HepG2 (cell line): ENCODE measurements around the gene OR7A5. TPM values are rescaled to one million over a fixed set of nuclear protein-coding genes. Genes with fewer than 3 reads are reported as not detected.

Source experiments
- ATAC-seq: fragments of 200-7000 bp; cut with Tn5 transposase; 3 replicates; pipeline ENCODE4 v1.9.1; 2020; ENCODE audit warnings: mild to moderate bottlenecking, moderate library complexity
- BruUV-seq: library from RNA; stranded (reverse); fragments of 400-500 nt; replicated peaks from 2 replicates; lab custom pipeline; 2021; lab: Mats Ljungman, UMichigan
- CTCF ChIA-PET: fragments of 300-600 bp; formaldehyde crosslinking; extraction: SDS; loops from one replicate; lab custom pipeline; 2021; ENCODE audit warnings: low total read pairs, inconsistent platforms, low intra/inter-chr PET ratio; lab: Yijun Ruan, JAX
- POLR2A ChIA-PET: fragments of 350-600 bp; sonication (Branson Sonifier 250); formaldehyde crosslinking; loops from one replicate; lab custom pipeline; 2020; ENCODE audit warnings: antibody characterized with exemption, inconsistent platforms; lab: Yijun Ruan, JAX
- DNase-seq: peaks from one replicate; pipeline ENCODE4 v3.0.0-alpha.2; 2015; ENCODE audit warnings: low spot score
- FAIRE-seq: peaks from 3 replicates; lab custom pipeline; 2011; peaks lifted over from hg19 to GRCh38; lab: Jason Lieb, UNC
- H2AFZ ChIP-seq: one replicate; pipeline ENCODE4 v1.6.1; 2011; ENCODE audit warnings: low read length, inconsistent platforms
- H3K27ac ChIP-seq: fragments of 300-600 bp; 3 replicates; pipeline ENCODE4 v1.8.0; 2011; ENCODE audit warnings: mixed run types, mild to moderate bottlenecking, mixed read lengths, low read length, inconsistent platforms; ENCODE audit not compliant: insufficient read depth; ENCODE audit errors: extremely low read length
- H3K27me3 ChIP-seq, 2 experiments: fragments of 200-600 bp in 1 of 2; 2 replicates in 1 of 2; 3 replicates in 1 of 2; pipeline versions ENCODE4 v1.6.0 to v1.8.0; 2011; ENCODE audit warnings: low read length in 2 of 2, mild to moderate bottlenecking in 2 of 2, moderate library complexity in 2 of 2, inconsistent platforms in 1 of 2; ENCODE audit not compliant: insufficient read depth in 2 of 2, control insufficient read depth in 1 of 2
- H3K36me3 ChIP-seq, 2 experiments: fragments of 200-600 bp in 1 of 2; replicated peaks in 1 of 2; 2 replicates in 1 of 2; 3 replicates in 1 of 2; pipeline versions ENCODE4 v1.5.1 to v1.8.0; 2011; ENCODE audit warnings: low read length in 2 of 2, inconsistent platforms in 1 of 2; ENCODE audit not compliant: insufficient read depth in 2 of 2, control insufficient read depth in 1 of 2
- H3K4me1 ChIP-seq: 2 replicates; pipeline ENCODE4 v1.5.1; 2012; ENCODE audit warnings: low read length, inconsistent platforms; ENCODE audit not compliant: insufficient read depth
- H3K4me2 ChIP-seq: 2 replicates; pipeline ENCODE4 v1.6.0; 2011; ENCODE audit warnings: low read depth, low read length, inconsistent platforms
- H3K4me3 ChIP-seq, 3 experiments: fragments of 200-600 bp in 1 of 3; sonication (generic), shearing (Covaris generic) in 1 of 3; replicated peaks in 1 of 3; 2 replicates each; pipeline ENCODE4 v1.5.1; 2011 to 2016; ENCODE audit warnings: low read length in 3 of 3, inconsistent platforms in 2 of 3, low read depth in 2 of 3, mild to moderate bottlenecking in 2 of 3, control low read depth in 1 of 3, mixed read lengths in 1 of 3; ENCODE audit not compliant: insufficient read depth in 1 of 3
- H3K79me2 ChIP-seq: one replicate; pipeline ENCODE4 v1.6.1; 2011; ENCODE audit warnings: low read length, inconsistent platforms; ENCODE audit not compliant: insufficient read depth
- H3K9ac ChIP-seq: 2 replicates; pipeline ENCODE4 v1.6.0; 2011; ENCODE audit warnings: mild to moderate bottlenecking, low read depth, low read length, inconsistent platforms; ENCODE audit not compliant: insufficient read depth
- H3K9me3 ChIP-seq: 2 replicates; pipeline ENCODE4 v1.5.1; 2012; ENCODE audit warnings: mild to moderate bottlenecking, low read length
- H4K20me1 ChIP-seq: 2 replicates; pipeline ENCODE4 v1.6.0; 2011; ENCODE audit warnings: inconsistent platforms, mild to moderate bottlenecking, low read length, moderate library complexity; ENCODE audit not compliant: insufficient read depth
- BRD4 ChIP-seq: sonication (generic); formaldehyde crosslinking; IDR thresholded peaks from 2 replicates; pipeline ENCODE4 v1.4.0; 2020; ENCODE audit warnings: missing genetic modification reagents
- EP300 ChIP-seq, 3 experiments: sonication (generic) in 1 of 3; formaldehyde crosslinking in 1 of 3; IDR thresholded peaks; 2 replicates each; pipeline versions ENCODE4 v1.5.1 to v1.6.1; 2011 to 2020; ENCODE audit warnings: low read depth in 2 of 3, low read length in 2 of 3, borderline replicate concordance in 1 of 3, improper control_type of control experiment in 1 of 3, mild to moderate bottlenecking in 1 of 3, missing genetic modification reagents in 1 of 3, moderate library complexity in 1 of 3
- HNF4A ChIP-seq: sonication (generic); formaldehyde crosslinking; IDR thresholded peaks from 2 replicates; pipeline ENCODE4 v1.4.0; 2020; ENCODE audit warnings: missing genetic modification reagents
- HOXA3 ChIP-seq: sonication (generic); formaldehyde crosslinking; IDR thresholded peaks from 2 replicates; pipeline ENCODE4 v1.5.0; 2020; ENCODE audit warnings: missing genetic modification reagents
- IKZF1 ChIP-seq: fragments of 450-650 bp; IDR thresholded peaks from 2 replicates; pipeline ENCODE4 v1.7.1; 2016
- KDM5A ChIP-seq: fragments of 200-600 bp; sonication (generic); IDR thresholded peaks from 2 replicates; pipeline ENCODE4 v1.7.0; 2018; ENCODE audit warnings: antibody characterized with exemption, mild to moderate bottlenecking, low read length, borderline replicate concordance
- NCOR1 ChIP-seq: fragments of 200-600 bp; sonication (generic); IDR thresholded peaks from 2 replicates; pipeline ENCODE4 v1.7.0; 2017; ENCODE audit warnings: antibody characterized with exemption, low read length, borderline replicate concordance
- NRL ChIP-seq: sonication (generic); formaldehyde crosslinking; IDR thresholded peaks from 2 replicates; pipeline ENCODE4 v1.5.0; 2020; ENCODE audit warnings: missing genetic modification reagents, mild to moderate bottlenecking, moderate library complexity, borderline replicate concordance
- TFDP2 ChIP-seq: sonication (generic); formaldehyde crosslinking; IDR thresholded peaks from 2 replicates; pipeline ENCODE4 v1.4.0; 2020; ENCODE audit warnings: missing genetic modification reagents
- ZBTB14 ChIP-seq: sonication (generic); formaldehyde crosslinking; IDR thresholded peaks from 2 replicates; pipeline ENCODE4 v1.4.0; 2020; ENCODE audit warnings: missing genetic modification reagents
- ZBTB34 ChIP-seq: sonication (generic); formaldehyde crosslinking; IDR thresholded peaks from 2 replicates; pipeline ENCODE4 v1.8.0; 2022; ENCODE audit warnings: mild to moderate bottlenecking, missing genetic modification reagents
- ZFP1 ChIP-seq: IDR thresholded peaks from 2 replicates; pipeline ENCODE4 v1.6.1; 2016
- ZZZ3 ChIP-seq: sonication (generic); formaldehyde crosslinking; IDR thresholded peaks from 2 replicates; pipeline ENCODE4 v1.4.0; 2020; ENCODE audit warnings: missing genetic modification reagents, mild to moderate bottlenecking, borderline replicate concordance
- WGBS: methylation state at CpG from one replicate; pipeline ENCODE4 v1.1.6; 2017; ENCODE audit warnings: low lambda C conversion rate; 5-methylcytosine and 5-hydroxymethylcytosine counted together
- in situ Hi-C: cut with HindIII; loops from 2 replicates; pipeline ENCODE4 v1.10.0; 2017; ENCODE audit warnings: low pct_unique_long_range_greater_than_20kb; ENCODE audit not compliant: extremely low pct_ligation_motif_present
- intact Hi-C: fragments of 100-400 bp; cut with micrococcal nuclease; formaldehyde crosslinking; loops from one replicate; pipeline ENCODE4 v1.10.0; 2022; ENCODE audit not compliant: unreplicated experiment
- polyA plus RNA-seq, 8 experiments: library from polyadenylated mRNA; depleted of rRNA in 3 of 8; stranded (reverse) in 7 of 8; unstranded in 1 of 8; fragments of >200 nt; fragmentation: Illumina TruSeq in 4 of 8; extraction: Trizol in 4 of 8; gene quantifications; 2 replicates each; pipeline versions ENCODE4 v1.2.1 to v1.2.3, GENCODE V29; 2011 to 2016; ENCODE audit warnings: low read depth in 4 of 8, missing spikeins in 1 of 8, mixed read lengths in 1 of 8; ENCODE audit not compliant: insufficient read depth in 1 of 8
- total RNA-seq, 5 experiments: library from RNA; depleted of rRNA; stranded (reverse); fragments of >200 nt; fragmentation: Illumina TruSeq; extraction: Trizol; gene quantifications; 2 replicates each; pipeline ENCODE4 v1.2.3, GENCODE V29; 2016; ENCODE audit warnings: low read depth in 1 of 5

The OR7A5 gene
- total and polyA plus RNA-seq, 2 of the 13 experiments (the other 11 are each of a cell fraction or from before 2014, with no cell fraction given) = not detected

GRCh38 chr19:14818588-14818987, 16.4 kb downstream of the OR7A5 start (continued):
- no peak for TF ChIP-seq BRD4 (CRISPR knock-in tag)
- TF ChIP-seq NCOR1 = no peak
- no peak for TF ChIP-seq EP300 (IDR thresholded peaks at IDR 0.05; ENCODE audit: low read depth in 2 of 2, low read length in 2 of 2)
- no peak for TF ChIP-seq EP300 (CRISPR knock-in tag; IDR thresholded peaks at IDR 0.05; ENCODE audit: borderline replicate concordance)
- no peak for TF ChIP-seq KDM5A
- TF ChIP-seq HOXA3 (CRISPR knock-in tag) = no peak
- no peak for TF ChIP-seq NRL
- no peak for TF ChIP-seq ZBTB14
- TF ChIP-seq ZZZ3 = no peak

- Histone ChIP-seq H3K79me2 (no peaks in the 10 kb centered on the region), H2AFZ (no peak overlapping the region), H3K4me1 (no peaks in the 10 kb centered on the region), H3K36me3 (no peaks in the 10 kb centered on the region), H3K27ac (no peak overlapping the region), H3K9ac (no peak overlapping the region), H3K4me2 (no peak overlapping the region), H4K20me1 (no peaks in the 10 kb centered on the region), H3K27me3 (no peaks in the 10 kb centered on the region), H3K9me3 (no peaks in the 10 kb centered on the region), H3K4me3 (no peak overlapping the region)
- in situ Hi-C loops (no loop called here), intact Hi-C loops (no loop called here)
- no TSS peak for BruUV-seq
- WGBS = 14% methylated on average over 3 of the region's 3 CpGs
- FAIRE-seq = no peak
- no peak for ATAC-seq
- DNase-seq = no peak
- TF ChIP-seq ZBTB34 = no peak
- TF ChIP-seq HNF4A = no peak
- TF ChIP-seq IKZF1 = no peak
- no peak for TF ChIP-seq TFDP2 (CRISPR knock-in tag)
- no peak for TF ChIP-seq ZFP1 (CRISPR knock-in tag)
- no peak for TF ChIP-seq HOXA3 (CRISPR knock-in tag)
- POLR2A ChIA-PET = no interaction called here
- CTCF ChIA-PET = no interaction called here
Observed at GRCh38 chr19:14817052-14817451, 17.9 kb downstream of the OR7A5 start.
